GM23338 (cell line): ENCODE data around the gene PKDCC.

Source experiments
- CREB1 ChIP-seq: fragments of 250-450 bp; sonication (Bioruptor Pico); IDR thresholded peaks from 2 replicates; pipeline ENCODE4 v1.5.0; 2020; ENCODE audit warnings: low read depth, mild to moderate bottlenecking, moderate library complexity
- ETS1 ChIP-seq: IDR thresholded peaks from 2 replicates; pipeline ENCODE4 v1.6.1; 2016; ENCODE audit warnings: antibody characterized with exemption
- EZH2 ChIP-seq: fragments of 200-600 bp; sonication (generic); IDR thresholded peaks from one replicate; pipeline ENCODE4 v1.8.0; 2017; ENCODE audit warnings: antibody characterized with exemption, mild to moderate bottlenecking, low read depth; ENCODE audit not compliant: unreplicated experiment
- EZH2phosphoT487 ChIP-seq: fragments of 200-600 bp; sonication (generic); IDR thresholded peaks from one replicate; pipeline ENCODE4 v1.8.1; 2018; ENCODE audit warnings: antibody characterized with exemption; ENCODE audit not compliant: unreplicated experiment
- JUNB ChIP-seq: IDR thresholded peaks from one replicate; pipeline ENCODE4 v1.6.1; 2016; ENCODE audit warnings: antibody characterized with exemption; ENCODE audit not compliant: unreplicated experiment
- NANOG ChIP-seq: IDR thresholded peaks from 2 replicates; pipeline ENCODE4 v1.6.1; 2016; ENCODE audit warnings: antibody characterized with exemption, borderline replicate concordance
- POLR2AphosphoS5 ChIP-seq: IDR thresholded peaks from 2 replicates; pipeline ENCODE4 v1.6.1; 2016; ENCODE audit warnings: antibody characterized with exemption, low read depth
- STAT1 ChIP-seq: IDR thresholded peaks from one replicate; pipeline ENCODE4 v1.6.1; 2016; ENCODE audit warnings: antibody characterized with exemption; ENCODE audit not compliant: unreplicated experiment
- ZNF114 ChIP-seq: fragments of 250-450 bp; sonication (Bioruptor Pico); IDR thresholded peaks from 2 replicates; pipeline ENCODE4 v1.5.0; 2020; ENCODE audit warnings: mild to moderate bottlenecking, moderate library complexity
- TF ChIP-seq, protein P1 (sequence below), 2 experiments: fragments of 200-600 bp in 1 of 2; sonication (generic) in 1 of 2; conservative IDR thresholded peaks; 2 replicates each; pipeline versions ENCODE4 v1.5.1 to v1.6.1; 2016 to 2017; ENCODE audit warnings: antibody characterized with exemption in 2 of 2, low read depth in 2 of 2, mild to moderate bottlenecking in 2 of 2, moderate library complexity in 1 of 2
- TF ChIP-seq, protein P2 (sequence below): IDR thresholded peaks from one replicate; pipeline ENCODE4 v1.6.1; 2018; ENCODE audit warnings: antibody characterized with exemption; ENCODE audit not compliant: unreplicated experiment
- TF ChIP-seq, protein P3 (sequence below): fragments of 250-450 bp; sonication (Bioruptor Pico); IDR thresholded peaks from 2 replicates; pipeline ENCODE4 v1.5.0; 2020; ENCODE audit warnings: mild to moderate bottlenecking, moderate library complexity

GRCh38 chr2:42092084-42092996 lies 44.5 kb downstream of the PKDCC start:
- TF ChIP-seq, protein P1, sequence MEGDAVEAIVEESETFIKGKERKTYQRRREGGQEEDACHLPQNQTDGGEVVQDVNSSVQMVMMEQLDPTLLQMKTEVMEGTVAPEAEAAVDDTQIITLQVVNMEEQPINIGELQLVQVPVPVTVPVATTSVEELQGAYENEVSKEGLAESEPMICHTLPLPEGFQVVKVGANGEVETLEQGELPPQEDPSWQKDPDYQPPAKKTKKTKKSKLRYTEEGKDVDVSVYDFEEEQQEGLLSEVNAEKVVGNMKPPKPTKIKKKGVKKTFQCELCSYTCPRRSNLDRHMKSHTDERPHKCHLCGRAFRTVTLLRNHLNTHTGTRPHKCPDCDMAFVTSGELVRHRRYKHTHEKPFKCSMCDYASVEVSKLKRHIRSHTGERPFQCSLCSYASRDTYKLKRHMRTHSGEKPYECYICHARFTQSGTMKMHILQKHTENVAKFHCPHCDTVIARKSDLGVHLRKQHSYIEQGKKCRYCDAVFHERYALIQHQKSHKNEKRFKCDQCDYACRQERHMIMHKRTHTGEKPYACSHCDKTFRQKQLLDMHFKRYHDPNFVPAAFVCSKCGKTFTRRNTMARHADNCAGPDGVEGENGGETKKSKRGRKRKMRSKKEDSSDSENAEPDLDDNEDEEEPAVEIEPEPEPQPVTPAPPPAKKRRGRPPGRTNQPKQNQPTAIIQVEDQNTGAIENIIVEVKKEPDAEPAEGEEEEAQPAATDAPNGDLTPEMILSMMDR (conservative IDR thresholded peaks at IDR 0.05; ENCODE audit: low read depth in 2 of 2) = no peak
- no peak for TF ChIP-seq EZH2
- no peak for TF ChIP-seq POLR2AphosphoS5
- no peak for TF ChIP-seq EZH2phosphoT487
- no peak for TF ChIP-seq JUNB
- TF ChIP-seq, protein P2, sequence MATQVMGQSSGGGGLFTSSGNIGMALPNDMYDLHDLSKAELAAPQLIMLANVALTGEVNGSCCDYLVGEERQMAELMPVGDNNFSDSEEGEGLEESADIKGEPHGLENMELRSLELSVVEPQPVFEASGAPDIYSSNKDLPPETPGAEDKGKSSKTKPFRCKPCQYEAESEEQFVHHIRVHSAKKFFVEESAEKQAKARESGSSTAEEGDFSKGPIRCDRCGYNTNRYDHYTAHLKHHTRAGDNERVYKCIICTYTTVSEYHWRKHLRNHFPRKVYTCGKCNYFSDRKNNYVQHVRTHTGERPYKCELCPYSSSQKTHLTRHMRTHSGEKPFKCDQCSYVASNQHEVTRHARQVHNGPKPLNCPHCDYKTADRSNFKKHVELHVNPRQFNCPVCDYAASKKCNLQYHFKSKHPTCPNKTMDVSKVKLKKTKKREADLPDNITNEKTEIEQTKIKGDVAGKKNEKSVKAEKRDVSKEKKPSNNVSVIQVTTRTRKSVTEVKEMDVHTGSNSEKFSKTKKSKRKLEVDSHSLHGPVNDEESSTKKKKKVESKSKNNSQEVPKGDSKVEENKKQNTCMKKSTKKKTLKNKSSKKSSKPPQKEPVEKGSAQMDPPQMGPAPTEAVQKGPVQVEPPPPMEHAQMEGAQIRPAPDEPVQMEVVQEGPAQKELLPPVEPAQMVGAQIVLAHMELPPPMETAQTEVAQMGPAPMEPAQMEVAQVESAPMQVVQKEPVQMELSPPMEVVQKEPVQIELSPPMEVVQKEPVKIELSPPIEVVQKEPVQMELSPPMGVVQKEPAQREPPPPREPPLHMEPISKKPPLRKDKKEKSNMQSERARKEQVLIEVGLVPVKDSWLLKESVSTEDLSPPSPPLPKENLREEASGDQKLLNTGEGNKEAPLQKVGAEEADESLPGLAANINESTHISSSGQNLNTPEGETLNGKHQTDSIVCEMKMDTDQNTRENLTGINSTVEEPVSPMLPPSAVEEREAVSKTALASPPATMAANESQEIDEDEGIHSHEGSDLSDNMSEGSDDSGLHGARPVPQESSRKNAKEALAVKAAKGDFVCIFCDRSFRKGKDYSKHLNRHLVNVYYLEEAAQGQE = no peak
- no peak for TF ChIP-seq ETS1
- no peak for TF ChIP-seq CREB1
- TF ChIP-seq NANOG = no peak
- TF ChIP-seq, protein P3, sequence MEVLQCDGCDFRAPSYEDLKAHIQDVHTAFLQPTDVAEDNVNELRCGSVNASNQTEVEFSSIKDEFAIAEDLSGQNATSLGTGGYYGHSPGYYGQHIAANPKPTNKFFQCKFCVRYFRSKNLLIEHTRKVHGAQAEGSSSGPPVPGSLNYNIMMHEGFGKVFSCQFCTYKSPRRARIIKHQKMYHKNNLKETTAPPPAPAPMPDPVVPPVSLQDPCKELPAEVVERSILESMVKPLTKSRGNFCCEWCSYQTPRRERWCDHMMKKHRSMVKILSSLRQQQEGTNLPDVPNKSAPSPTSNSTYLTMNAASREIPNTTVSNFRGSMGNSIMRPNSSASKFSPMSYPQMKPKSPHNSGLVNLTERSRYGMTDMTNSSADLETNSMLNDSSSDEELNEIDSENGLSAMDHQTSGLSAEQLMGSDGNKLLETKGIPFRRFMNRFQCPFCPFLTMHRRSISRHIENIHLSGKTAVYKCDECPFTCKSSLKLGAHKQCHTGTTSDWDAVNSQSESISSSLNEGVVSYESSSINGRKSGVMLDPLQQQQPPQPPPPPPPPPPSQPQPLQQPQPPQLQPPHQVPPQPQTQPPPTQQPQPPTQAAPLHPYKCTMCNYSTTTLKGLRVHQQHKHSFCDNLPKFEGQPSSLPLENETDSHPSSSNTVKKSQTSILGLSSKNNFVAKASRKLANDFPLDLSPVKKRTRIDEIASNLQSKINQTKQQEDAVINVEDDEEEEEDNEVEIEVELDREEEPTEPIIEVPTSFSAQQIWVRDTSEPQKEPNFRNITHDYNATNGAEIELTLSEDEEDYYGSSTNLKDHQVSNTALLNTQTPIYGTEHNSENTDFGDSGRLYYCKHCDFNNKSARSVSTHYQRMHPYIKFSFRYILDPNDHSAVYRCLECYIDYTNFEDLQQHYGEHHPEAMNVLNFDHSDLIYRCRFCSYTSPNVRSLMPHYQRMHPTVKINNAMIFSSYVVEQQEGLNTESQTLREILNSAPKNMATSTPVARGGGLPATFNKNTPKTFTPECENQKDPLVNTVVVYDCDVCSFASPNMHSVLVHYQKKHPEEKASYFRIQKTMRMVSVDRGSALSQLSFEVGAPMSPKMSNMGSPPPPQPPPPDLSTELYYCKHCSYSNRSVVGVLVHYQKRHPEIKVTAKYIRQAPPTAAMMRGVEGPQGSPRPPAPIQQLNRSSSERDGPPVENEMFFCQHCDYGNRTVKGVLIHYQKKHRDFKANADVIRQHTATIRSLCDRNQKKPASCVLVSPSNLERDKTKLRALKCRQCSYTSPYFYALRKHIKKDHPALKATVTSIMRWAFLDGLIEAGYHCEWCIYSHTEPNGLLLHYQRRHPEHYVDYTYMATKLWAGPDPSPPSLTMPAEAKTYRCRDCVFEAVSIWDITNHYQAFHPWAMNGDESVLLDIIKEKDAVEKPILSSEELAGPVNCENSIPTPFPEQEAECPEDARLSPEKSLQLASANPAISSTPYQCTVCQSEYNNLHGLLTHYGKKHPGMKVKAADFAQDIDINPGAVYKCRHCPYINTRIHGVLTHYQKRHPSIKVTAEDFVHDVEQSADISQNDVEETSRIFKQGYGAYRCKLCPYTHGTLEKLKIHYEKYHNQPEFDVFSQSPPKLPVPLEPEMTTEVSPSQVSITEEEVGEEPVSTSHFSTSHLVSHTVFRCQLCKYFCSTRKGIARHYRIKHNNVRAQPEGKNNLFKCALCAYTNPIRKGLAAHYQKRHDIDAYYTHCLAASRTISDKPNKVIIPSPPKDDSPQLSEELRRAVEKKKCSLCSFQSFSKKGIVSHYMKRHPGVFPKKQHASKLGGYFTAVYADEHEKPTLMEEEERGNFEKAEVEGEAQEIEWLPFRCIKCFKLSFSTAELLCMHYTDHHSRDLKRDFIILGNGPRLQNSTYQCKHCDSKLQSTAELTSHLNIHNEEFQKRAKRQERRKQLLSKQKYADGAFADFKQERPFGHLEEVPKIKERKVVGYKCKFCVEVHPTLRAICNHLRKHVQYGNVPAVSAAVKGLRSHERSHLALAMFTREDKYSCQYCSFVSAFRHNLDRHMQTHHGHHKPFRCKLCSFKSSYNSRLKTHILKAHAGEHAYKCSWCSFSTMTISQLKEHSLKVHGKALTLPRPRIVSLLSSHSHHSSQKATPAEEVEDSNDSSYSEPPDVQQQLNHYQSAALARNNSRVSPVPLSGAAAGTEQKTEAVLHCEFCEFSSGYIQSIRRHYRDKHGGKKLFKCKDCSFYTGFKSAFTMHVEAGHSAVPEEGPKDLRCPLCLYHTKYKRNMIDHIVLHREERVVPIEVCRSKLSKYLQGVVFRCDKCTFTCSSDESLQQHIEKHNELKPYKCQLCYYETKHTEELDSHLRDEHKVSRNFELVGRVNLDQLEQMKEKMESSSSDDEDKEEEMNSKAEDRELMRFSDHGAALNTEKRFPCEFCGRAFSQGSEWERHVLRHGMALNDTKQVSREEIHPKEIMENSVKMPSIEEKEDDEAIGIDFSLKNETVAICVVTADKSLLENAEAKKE = peak; percentile 44; the same call in 1 of the 2 replicates
- no peak for TF ChIP-seq ZNF114
- TF ChIP-seq STAT1 = no peak
